ENCODE results near the gene MAP2K5. TPM values are rescaled to one million over a fixed set of nuclear protein-coding genes. Genes with fewer than 3 reads are reported as not detected.
"Not testable (repeated sequence)": the region's sequence is repeated elsewhere in the genome, so short reads cannot be mapped to it uniquely, and the experiment has no call there.

Gene MAP2K5
- total RNA-seq, 2 donors from 2014 or later = 13.9 to 15.4 TPM

DNA sequence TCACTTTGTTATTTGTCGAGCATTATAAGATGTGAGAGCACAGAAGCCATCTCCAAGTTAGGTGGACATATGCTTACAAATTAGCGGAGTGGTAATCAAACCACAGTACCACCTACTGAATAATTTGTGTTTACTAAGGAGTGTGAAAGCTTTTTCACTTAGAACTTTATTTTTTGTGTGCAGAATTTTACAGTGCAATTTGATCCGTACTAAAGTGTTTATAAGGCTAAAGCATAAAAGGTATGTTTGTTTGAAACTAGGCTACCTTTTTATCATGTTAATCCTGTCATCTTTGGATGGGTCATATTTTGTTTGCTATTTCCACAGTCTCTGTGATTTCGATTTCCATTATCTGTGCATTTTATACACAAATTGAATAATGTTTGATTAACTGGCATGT is 37.5 kb downstream of the MAP2K5 start:
- DNase-seq (no peak), ATAC-seq (no peak)
- intact Hi-C loops (cut with DNase I) = no loop called here

DNA sequence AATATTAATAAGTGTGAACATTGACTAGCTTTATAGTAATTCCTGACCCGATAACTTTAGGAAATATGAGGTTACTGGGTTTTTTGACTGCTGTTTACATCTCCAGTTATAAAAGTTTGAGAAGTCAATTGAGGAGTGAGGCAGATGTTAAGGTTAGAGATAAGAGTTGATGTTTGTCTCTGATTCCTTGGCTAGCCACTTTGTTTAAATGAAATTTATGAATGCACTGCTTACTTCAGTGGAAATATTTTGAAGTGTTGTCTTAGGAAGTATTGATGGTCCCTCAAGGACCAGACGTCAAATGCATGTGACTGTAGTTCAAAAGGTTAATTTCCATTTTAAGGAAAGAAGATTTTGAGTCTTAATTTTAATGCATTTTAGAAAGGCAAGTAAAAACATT is 41.7 kb downstream of the MAP2K5 start:
- intact Hi-C loops (cut with DNase I) = no loop called here
- ATAC-seq (no peak), DNase-seq (no peak)

DNA sequence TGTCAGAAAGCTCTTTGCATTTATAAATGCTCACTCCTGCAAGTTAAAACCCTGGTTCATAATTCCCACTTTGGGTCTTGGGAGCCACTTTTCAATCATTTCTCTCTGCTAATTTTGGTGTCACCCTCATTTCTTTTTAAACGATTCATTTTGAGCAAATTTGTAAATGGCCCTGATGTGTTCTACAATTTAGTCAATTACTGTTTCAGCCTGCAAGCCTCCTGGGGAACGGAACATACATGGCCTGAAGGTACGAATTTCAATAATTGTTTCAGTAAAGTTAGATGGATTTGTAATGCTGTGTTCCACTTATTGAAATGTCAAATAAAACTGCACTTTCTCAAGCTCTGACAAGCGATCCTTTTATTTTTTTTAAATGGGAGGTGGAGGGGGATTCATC is 43.2 kb downstream of the MAP2K5 start:
- ATAC-seq (no peak), DNase-seq (no peak)
- intact Hi-C loops (cut with DNase I) = no loop called here

DNA sequence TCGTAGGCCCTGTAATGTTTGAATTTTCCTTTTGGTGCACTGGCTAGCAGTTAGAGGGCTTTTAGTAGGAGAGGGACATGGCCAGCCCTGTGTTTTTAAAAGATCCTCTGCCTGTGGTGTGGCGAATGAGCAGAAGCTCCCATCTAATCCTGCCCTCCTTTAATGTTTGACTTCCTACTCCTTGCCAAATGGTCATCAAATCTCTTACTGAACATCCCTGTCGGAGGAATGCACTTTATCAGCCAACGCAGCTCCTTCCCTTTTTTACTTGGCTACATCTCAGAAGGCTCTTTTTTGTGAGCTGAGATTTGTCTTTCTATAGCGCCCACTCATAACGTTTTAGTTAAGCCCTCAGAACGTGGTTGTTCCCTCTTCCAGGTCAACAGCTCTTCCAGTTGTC is 44.8 kb downstream of the MAP2K5 start:
- DNase-seq (no peak), ATAC-seq (peak in 1 of 2 donors; percentile 29)
- intact Hi-C loops (cut with DNase I) = no loop called here

DNA sequence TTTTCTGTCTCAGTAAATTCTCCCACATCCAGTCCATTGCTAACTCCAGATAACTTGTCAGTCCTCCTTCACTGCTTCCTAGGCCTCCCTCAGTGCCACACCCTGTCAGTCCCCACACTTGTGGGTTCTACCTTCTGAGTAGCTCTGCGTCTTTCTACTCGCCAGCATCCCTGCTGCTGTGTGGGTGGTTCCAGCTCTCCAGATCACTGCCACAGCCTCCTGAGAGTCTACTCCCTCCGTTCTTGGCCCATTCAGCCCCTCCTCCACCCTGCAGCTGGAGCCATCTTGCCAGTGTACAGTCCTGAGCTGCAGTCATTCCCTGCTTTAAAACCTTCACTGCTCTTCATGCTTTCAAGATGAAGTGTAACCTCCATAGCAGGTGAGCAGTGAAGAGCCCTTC is 45.3 kb downstream of the MAP2K5 start:
- intact Hi-C loops (cut with DNase I) = no loop called here
- ATAC-seq (peak in 1 of 2 donors; percentile 34), DNase-seq (no peak)

DNA sequence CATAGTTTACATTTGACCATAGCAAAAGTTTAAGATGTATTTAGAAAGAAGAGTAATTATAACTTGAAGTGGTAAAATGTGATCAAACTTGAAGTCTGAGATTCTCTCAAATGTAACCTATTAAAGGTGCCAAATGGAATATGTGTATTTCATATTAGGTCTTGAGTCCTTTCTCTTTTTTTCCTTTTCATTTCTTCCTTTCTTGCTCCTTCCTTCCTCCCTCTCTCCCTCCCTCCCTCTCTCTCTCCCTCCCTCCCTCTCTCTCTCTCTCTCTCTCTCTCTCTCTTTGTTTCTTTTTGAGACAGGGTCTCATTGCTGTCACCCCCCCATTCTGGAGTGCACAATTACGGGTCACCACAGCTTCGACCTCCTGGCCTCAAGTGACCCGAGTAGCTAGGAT is 47.7 kb downstream of the MAP2K5 start:
- no peak for DNase-seq
- intact Hi-C loops (cut with DNase I) = no loop called here
- no peak for ATAC-seq

DNA sequence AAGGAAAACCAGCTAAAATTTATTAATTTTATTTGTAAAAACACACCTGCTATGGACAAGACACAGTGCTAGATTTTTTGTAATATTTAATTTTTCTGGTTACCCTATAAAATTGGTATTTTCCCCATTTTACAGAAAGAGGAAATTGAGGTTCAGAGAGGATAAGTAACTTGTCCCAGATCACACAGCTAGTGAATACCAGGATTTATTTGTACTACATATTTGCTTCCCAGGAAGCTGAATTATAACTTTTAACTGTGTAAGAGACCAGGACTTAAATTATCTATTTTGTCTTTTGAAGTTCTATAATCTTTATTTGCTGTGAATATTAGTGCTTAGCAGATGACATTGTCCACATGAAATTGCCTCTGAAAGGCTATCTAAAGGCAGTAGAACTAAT is 49.7 kb downstream of the MAP2K5 start:
- DNase-seq = no peak
- ATAC-seq = no peak
- intact Hi-C loops (cut with DNase I) = no loop called here

DNA sequence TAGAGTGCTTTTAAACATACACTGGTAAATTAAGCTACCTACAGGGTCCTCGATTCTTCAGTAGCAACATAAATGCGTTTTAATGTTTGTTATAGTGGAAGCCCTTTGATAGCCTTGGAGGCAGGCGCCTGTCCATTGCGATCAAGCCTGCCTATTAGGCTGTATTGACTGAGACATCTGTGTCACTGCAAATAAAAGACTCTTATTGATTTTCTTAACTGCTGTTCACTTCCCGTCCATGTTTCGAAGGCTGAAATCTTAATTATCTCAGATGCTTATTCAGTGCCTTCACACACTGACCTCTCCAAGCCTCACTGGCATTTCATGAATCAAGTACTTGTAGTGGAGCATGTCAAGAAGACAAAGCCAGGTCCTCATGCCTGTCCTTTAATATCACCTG is 51.1 kb downstream of the MAP2K5 start:
- ATAC-seq (no peak), DNase-seq (no peak)
- intact Hi-C loops (cut with DNase I) = no loop called here

DNA sequence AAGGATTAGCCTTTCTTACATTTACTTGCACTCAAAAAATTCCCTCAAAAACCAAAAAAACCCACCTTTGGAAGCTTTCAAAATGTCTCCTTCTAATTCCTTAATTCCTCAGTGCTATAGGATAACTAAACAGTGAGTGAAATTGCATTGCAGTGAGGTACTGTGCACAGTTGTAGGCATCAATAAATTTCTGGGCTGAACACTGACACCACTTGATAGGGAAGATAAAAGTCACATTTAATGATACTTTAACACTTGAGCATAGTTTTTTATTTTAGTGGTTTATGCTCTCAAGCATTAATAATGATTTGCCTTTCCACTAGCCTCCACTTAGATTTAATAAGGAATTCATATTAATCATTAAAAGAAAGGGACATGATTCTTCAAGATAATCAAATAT is 52.3 kb downstream of the MAP2K5 start:
- intact Hi-C loops (cut with DNase I) = no loop called here
- ATAC-seq (no peak), DNase-seq (no peak)

DNA sequence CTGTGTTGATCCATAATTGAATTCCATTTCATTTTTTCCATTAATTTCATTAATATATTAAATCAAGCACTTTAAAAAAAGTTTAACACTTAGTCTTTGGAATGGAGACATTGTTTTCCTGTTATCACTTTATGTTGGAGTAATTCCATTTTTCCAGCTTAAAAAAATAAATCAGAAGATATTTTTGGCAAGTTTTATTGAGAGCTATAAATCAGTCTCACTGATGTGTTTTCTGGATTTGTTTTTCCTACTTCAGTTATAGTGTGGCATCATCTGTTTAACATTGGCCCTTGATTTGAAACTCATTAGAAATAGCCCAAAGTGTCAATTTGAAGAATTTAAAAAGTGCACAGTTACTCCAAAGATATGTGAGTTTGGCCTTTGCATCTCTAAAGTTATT is 53.1 kb downstream of the MAP2K5 start:
- intact Hi-C loops (cut with DNase I) = no loop called here
- ATAC-seq = no peak
- DNase-seq = no peak

DNA sequence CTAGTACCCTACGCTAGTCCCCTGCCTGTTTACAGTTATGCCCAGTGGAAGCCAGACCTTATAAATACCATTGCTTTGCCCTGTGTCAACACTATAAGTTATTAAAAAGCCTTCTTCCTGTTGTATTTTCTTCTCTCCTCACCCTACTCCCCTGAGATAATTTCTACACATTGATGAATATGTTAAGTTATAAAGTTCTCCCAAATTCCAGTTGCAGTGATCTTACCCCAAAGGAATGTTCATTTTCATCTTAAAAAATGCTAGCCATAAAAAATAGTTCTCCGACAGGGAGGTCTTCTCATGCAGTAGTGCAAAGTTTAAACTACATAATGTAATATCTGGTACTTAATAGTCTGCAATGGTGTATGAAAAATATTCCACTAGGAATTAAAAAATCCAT is 58.6 kb downstream of the MAP2K5 start:
- intact Hi-C loops (cut with DNase I) = no loop called here
- ATAC-seq (no peak), DNase-seq (no peak)

DNA sequence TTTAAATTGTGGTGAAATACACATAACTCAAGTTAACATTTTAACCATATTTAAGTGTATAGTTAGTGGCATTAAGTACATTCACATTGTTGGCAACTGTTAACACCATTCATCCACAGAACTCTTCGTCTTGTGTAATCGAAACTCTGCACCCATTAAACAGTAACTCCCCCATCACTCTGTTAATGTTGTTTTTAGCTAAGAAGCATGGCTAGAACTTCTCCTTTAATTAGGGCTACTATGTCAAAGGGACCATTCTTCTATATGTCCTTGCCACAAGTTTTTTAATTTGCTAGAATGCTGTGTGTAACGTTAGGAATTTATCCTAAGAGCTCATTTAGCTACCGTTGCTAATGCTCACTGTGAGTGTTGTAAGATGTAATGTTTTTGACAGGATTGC is 60.6 kb downstream of the MAP2K5 start:
- DNase-seq (no peak), ATAC-seq (no peak)
- intact Hi-C loops (cut with DNase I) = no loop called here

DNA sequence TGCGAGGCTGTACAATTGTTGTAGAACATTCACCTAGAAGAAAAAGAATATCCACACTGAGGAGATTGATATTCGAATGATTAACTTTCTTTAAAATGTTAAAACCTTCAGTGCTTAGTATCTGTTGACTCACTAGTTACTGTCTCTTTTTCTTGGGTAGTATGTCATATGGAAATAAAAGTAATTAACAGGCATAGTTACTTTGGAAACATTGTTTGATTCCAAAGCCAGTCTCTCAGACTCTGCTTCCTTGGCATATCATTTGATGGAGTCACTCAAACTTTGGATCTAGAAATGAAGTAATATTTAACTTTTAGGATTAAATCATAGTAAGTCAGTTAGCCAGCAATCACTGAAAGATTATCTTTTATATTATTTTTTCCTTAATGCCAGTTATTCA is 63.4 kb downstream of the MAP2K5 start:
- intact Hi-C loops (cut with DNase I) = no loop called here
- DNase-seq = no peak

DNA sequence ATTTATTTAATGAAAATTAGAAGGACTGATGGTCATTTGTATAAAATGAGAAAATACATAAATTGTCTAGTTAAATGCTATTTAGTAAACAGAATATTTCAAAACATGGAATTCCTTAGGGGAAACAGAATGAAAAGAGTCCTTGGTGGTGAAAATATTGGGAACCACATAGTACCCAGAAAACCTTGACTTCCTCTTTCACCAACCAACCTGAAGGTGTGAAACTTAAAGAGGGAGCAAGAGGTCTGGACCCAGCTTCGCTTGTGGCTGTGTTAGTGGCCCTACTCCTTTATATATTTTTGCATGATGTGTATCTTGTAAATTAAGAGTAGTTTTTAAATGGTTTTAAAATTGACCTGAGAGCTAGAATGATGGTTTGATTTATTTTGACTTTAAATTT is 64.2 kb downstream of the MAP2K5 start:
- intact Hi-C loops (cut with DNase I) = no loop called here
- ATAC-seq (no peak), DNase-seq (no peak)

More for the DNA sequence above, 63.4 kb downstream of the MAP2K5 start:
- ATAC-seq = no peak

DNA sequence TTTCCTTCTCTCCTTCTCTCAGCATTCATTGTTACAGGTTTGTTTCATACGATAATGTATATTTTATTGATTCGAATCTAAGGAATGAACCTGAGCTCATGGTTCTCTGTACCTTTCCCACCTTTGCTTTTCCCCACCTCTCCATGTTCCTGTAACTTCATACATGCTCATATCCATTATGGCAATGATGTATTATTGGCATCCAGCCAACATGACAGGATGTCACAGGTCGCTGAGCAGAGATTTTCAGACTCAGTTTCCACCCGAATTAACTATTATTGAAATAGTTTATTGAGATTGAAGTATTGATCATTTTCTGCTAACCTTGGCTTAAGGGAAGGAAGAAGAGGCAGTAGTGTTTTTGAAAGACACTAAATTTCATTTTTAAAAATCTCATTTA is 64.8 kb downstream of the MAP2K5 start:
- ATAC-seq = no peak
- DNase-seq = no peak
- intact Hi-C loops (cut with DNase I) = no loop called here

DNA sequence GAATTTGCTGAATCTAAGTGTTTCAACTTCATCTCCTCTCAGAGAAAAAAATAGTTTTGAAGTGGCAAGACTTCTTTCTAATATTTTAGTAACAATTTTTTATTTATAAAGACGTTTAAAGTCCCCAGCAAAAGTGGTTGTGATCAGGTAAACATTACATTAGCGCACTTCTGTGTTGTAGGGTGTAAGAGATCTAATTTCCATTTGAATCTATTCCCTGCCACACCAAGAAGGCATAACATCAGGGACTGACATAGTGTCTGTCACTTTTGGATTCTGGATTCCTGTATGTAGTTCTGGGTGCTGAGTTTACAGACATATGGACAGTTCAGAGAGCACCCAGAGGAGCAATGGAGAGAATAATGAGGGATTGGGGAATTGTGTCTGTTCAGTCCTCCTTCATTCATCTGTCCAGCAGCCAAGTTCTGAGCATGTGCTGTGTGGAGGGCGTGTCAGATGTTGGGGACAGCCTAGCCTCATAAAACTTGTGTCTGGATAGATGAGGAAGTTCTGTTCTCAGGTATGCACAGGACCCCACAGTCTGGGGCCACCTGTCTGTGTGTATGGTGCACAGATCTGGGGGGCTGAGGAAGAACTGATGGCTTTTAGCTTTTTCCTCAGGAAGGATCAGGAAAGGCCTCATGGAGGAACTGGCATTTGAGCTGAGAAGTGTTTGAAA is 65.6 kb downstream of the MAP2K5 start:
- intact Hi-C loops (cut with DNase I) = no loop called here
- DNase-seq (no peak), ATAC-seq (no peak)

DNA sequence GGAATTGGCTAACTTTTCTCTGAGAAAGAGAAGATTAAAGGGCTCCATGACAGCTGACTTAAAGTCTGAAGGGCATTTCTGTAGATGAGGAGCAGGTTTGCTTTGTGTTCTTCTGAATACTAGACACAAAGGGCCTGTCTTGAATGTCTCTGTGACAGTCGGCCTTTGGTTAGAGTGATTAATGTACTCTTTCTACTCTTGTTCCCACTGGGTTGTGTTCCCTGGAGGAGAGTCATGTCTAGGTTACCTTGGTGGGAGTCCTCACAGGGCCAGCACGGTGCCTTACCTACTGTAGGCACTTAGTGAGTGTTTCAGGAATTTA is 66.1 kb downstream of the MAP2K5 start:
- no peak for ATAC-seq
- intact Hi-C loops (cut with DNase I) = no loop called here
- DNase-seq = no peak

DNA sequence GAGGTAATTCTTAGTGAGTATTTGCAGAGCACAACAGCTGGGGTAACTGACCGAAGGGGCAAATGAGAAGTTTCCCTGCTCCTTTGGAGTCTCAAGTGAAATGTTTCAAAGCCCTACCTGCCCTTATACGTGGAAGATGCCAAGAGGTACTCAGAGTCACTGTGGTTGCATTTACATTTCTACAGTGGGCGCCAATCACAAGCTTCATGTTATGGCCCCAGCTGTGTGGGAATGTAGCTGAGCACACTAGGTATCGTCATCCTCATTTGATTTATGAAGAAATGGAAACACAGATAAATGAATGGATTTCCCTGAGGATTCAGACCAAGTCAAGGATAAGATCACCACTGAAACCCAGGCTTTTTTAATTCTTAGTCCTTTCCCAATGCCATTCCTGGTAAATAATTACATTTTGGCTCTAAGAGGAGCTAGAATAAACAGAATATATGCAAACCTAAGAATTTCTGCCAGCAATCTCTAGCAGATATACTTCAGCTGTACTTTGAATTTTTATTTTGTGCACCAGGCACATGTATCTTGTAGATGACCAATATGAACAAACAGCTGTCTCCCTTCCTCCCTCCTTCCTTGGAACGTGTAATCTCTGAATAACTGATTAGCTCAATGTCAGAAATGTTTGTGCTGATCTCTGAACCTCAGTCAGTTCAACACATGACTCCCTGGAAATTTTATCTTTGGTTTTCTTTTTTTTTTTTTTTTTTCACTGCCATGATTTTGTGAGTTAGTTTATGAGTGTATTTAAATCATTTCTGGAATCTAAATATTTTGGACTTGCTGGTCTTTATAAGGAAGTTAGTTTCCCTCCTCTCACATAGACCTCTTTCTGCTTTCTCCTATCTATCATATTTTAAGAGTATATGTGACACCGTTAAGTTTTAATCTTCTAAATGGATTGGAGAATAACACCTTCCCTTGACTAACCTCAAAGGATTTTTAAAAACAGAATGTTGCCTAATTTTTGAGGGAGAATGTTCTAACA is 69.2 kb downstream of the MAP2K5 start:
- ATAC-seq = peak in 1 of 2 donors; percentile 68
- no peak for DNase-seq
- intact Hi-C loops (cut with DNase I) = no loop called here

DNA sequence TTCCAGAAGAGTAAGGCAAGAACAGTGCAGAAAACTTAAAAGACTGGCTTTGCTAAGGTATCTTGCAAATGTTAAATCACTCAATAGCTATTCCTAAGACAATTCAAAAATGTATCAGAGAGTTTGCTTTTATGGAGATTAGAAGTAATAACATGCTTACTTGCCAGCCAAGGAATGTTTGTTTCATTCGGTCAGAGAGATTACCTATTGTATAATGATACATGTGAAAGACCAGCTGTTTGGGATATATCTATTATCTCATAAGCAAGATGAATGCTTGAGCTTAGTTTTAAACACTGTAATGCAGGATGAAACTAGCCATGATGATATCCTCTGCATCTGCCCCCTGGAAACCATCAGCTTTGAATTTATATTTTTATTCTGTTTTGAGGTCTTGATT is 70.7 kb downstream of the MAP2K5 start:
- intact Hi-C loops (cut with DNase I) = no loop called here

DNA sequence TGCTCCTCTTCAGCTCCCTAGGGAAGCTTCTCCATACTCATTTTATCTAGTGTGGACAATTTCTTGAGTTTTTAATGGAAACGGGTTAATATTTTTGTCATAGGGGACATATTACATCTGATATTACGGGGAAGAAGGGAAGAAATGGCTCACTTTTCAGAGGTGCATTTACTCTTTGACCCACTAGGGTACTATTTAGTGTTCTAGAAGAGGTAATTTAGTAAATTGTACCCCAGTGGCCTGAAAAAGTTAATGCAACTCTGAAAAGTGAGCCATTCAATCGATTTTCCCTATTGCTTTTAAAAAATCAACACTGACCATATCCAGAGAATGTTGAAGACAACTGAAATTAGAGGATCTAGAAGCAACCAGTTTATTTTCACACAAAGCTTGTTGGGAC is 71.2 kb downstream of the MAP2K5 start:
- ATAC-seq = no peak
- no peak for DNase-seq
- intact Hi-C loops (cut with DNase I) = no loop called here

More for the DNA sequence above, 70.7 kb downstream of the MAP2K5 start:
- DNase-seq (no peak), ATAC-seq (no peak)

DNA sequence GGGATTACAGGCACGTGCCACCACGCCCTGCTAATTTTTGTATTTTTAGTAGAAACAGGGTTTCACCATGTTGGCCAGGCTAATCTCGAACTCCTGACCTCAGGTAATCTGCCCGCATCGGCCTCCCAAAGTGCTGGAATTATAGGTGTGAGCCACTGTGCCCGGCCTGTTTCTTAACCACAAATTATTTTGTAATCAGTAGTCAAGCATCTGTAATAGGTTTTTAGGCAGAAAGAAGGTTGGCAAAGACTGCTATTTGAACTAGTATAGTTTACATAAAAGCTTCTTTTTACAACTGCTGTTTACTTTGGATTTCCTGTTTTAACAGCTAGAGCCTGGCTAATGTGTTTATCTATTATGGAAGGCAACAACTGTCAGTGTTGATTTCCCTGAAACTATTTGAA is 72.6 kb downstream of the MAP2K5 start:
- intact Hi-C loops (cut with DNase I); DNase-seq; ATAC-seq: not testable (repeated sequence)

All from left cardiac atrium (tissue), 4 donors.